Stimulated activated CD4-positive, alpha-beta T cell treated with anti-CD3 and anti-CD28 coated beads, Interleukin-1b, Interleukin-23, amount 100 ng/mL, for 4 hours (primary cell): Measurements from ENCODE around the gene SEC14L5.

Experiments used
- DNase-seq, 2 donors: peaks; one replicate each; pipeline ENCODE4 v3.0.0-alpha.2; 2020; ENCODE audit warnings: low read depth in 2 of 2

The SEC14L5 gene

GRCh38 chr16:4984174-4984990 lies 26.3 kb downstream of the SEC14L5 start:
- no peak for DNase-seq

GRCh38 chr16:4987250-4987579 lies 29.1 kb downstream of the SEC14L5 start:
- no peak for DNase-seq

- no peak for DNase-seq
Observed at GRCh38 chr16:4987580-4988374, 29.6 kb downstream of the SEC14L5 start.

GRCh38 chr16:4988647-4989046 lies 30.5 kb downstream of the SEC14L5 start:
- DNase-seq = no peak

GRCh38 chr16:4989391-4990006 lies 31.4 kb downstream of the SEC14L5 start:
- no peak for DNase-seq

- no peak for DNase-seq
Observed at GRCh38 chr16:4990415-4990814, 32.3 kb downstream of the SEC14L5 start.

- DNase-seq = no peak
Observed at GRCh38 chr16:4991754-4992153, 33.6 kb downstream of the SEC14L5 start.

- no peak for DNase-seq
Observed at GRCh38 chr16:4994719-4995434, 36.7 kb downstream of the SEC14L5 start.

GRCh38 chr16:5000573-5001001 lies 42.5 kb downstream of the SEC14L5 start:
- DNase-seq = no peak

GRCh38 chr16:5001571-5001970 lies 43.4 kb downstream of the SEC14L5 start:
- no peak for DNase-seq

GRCh38 chr16:5001986-5002385 lies 43.9 kb downstream of the SEC14L5 start:
- DNase-seq = no peak

- DNase-seq = no peak
Observed at GRCh38 chr16:5002699-5003143, 44.6 kb downstream of the SEC14L5 start.

- no peak for DNase-seq
Observed at GRCh38 chr16:5003211-5003610, 45.1 kb downstream of the SEC14L5 start.

GRCh38 chr16:5003828-5004227 lies 45.7 kb downstream of the SEC14L5 start:
- DNase-seq = no peak

- no peak for DNase-seq
Observed at GRCh38 chr16:5004311-5004710, 46.2 kb downstream of the SEC14L5 start.

GRCh38 chr16:5005916-5006315 lies 47.8 kb downstream of the SEC14L5 start:
- no peak for DNase-seq

- no peak for DNase-seq
Observed at GRCh38 chr16:5006348-5007193, 48.4 kb downstream of the SEC14L5 start.

- no peak for DNase-seq
Observed at GRCh38 chr16:5007256-5007655, 49.1 kb downstream of the SEC14L5 start.

GRCh38 chr16:5008311-5008731 lies 50.2 kb downstream of the SEC14L5 start:
- no peak for DNase-seq

- DNase-seq = no peak
Observed at GRCh38 chr16:5010576-5011329, 52.6 kb downstream of the SEC14L5 start.
